Measurements from ENCODE around the gene PDE4C. TPM values are rescaled to one million over a fixed set of nuclear protein-coding genes. Genes with fewer than 3 reads are reported as not detected.

PDE4C gene
- total RNA-seq, 1 experiment from 2014 or later = 1.8 TPM

- no peak overlapping the region for H3K9ac ChIP-seq (ENCODE audit: low read length)
- no TSS peak for BruUV-seq (replicated peaks)
- ChIA-PET POLR2A (ENCODE audit: unreplicated experiment) (interaction anchor here (0.7 kb wide), 1 partner anchor 192 kb away, joined by 9 read pairs; no protein-coding TSS in a partner anchor), CTCF (interaction anchor here (0.6 kb wide), 1 partner anchor 14 kb away, joined by 5 read pairs; no protein-coding TSS in a partner anchor)
- H3K27ac ChIP-seq (ENCODE audit: low read length) = no peak overlapping the region
- no peak overlapping the region for H3K4me3 ChIP-seq (ENCODE audit: low read length)
- H2AFZ ChIP-seq (ENCODE audit: low read length) = no peak overlapping the region
- DNase-seq = no peak
- no peaks in the 10 kb centered on the region for H3K9me2 ChIP-seq (replicated peaks; ENCODE audit: low read length)
- no peaks in the 10 kb centered on the region for H3K79me2 ChIP-seq (ENCODE audit: low read length)
- H3K27me3 ChIP-seq (ENCODE audit: low read length) = peaks cover 9% of the 10 kb centered on the region
- no peak overlapping the region for H3K4me2 ChIP-seq (ENCODE audit: low read length)
- no peaks in the 10 kb centered on the region for H3K36me3 ChIP-seq (ENCODE audit: low read depth, low read length)
- no peaks in the 10 kb centered on the region for H3K9me3 ChIP-seq (ENCODE audit: low read length)
- H3K4me1 ChIP-seq (ENCODE audit: insufficient read depth, low read length) = peaks cover 8% of the 10 kb centered on the region; the same call in 1 of the 2 replicates
- ATAC-seq = no peak
- TF ChIP-seq EZH2phosphoT487 (IDR thresholded peaks at IDR 0.05; ENCODE audit: borderline replicate concordance, low read length) (no peak), EZH2 (IDR thresholded peaks at IDR 0.05; ENCODE audit: low read length, unreplicated experiment) (no peak), CTCF (conservative IDR thresholded peaks at IDR 0.05; ENCODE audit: low read depth, low read length) (no peak)
- no peaks in the 10 kb centered on the region for H4K20me1 ChIP-seq (ENCODE audit: low read length)
- intact Hi-C loops (cut with micrococcal nuclease) = no loop called here
- H3F3A ChIP-seq (ENCODE audit: low read length, unreplicated experiment) = no peaks in the 10 kb centered on the region
Measured at GRCh38 chr19:18221815-18222725, 4.2 kb downstream of the PDE4C start.

- no peak overlapping the region for H3K9ac ChIP-seq (ENCODE audit: low read length)
- no peak for ATAC-seq
- no peak overlapping the region for H2AFZ ChIP-seq (ENCODE audit: low read length)
- ChIA-PET POLR2A (ENCODE audit: unreplicated experiment) (no interaction called here), CTCF (no interaction called here)
- peaks cover 8% of the 10 kb centered on the region; the same call in 1 of the 2 replicates for H3K4me1 ChIP-seq (ENCODE audit: insufficient read depth, low read length)
- no peaks in the 10 kb centered on the region for H3K79me2 ChIP-seq (ENCODE audit: low read length)
- intact Hi-C loops (cut with micrococcal nuclease) = no loop called here
- no TSS peak for BruUV-seq (replicated peaks)
- peaks cover 9% of the 10 kb centered on the region for H3K27me3 ChIP-seq (ENCODE audit: low read length)
- H3K9me3 ChIP-seq (ENCODE audit: low read length) = no peaks in the 10 kb centered on the region
- no peaks in the 10 kb centered on the region for H4K20me1 ChIP-seq (ENCODE audit: low read length)
- no peaks in the 10 kb centered on the region for H3K36me3 ChIP-seq (ENCODE audit: low read depth, low read length)
- DNase-seq = no peak
- TF ChIP-seq EZH2phosphoT487 (IDR thresholded peaks at IDR 0.05; ENCODE audit: borderline replicate concordance, low read length) = no peak
- no peak for TF ChIP-seq EZH2 (IDR thresholded peaks at IDR 0.05; ENCODE audit: low read length, unreplicated experiment)
- no peak for TF ChIP-seq CTCF (conservative IDR thresholded peaks at IDR 0.05; ENCODE audit: low read depth, low read length)
- no peak overlapping the region for H3K27ac ChIP-seq (ENCODE audit: low read length)
- H3F3A ChIP-seq (ENCODE audit: low read length, unreplicated experiment) = no peaks in the 10 kb centered on the region
- H3K4me2 ChIP-seq (ENCODE audit: low read length) = no peak overlapping the region
- H3K9me2 ChIP-seq (replicated peaks; ENCODE audit: low read length) = no peaks in the 10 kb centered on the region
- no peak overlapping the region for H3K4me3 ChIP-seq (ENCODE audit: low read length)
Measured at GRCh38 chr19:18220632-18221275, 5.5 kb downstream of the PDE4C start.

All from PC-3 (cell line).